Endothelial cell of umbilical vein (primary cell): Measurements from ENCODE around the gene ARID1B. TPM values are rescaled to one million over a fixed set of nuclear protein-coding genes. Genes with fewer than 3 reads are reported as not detected.

ENCODE experiments used
- BruUV-seq: library from RNA; stranded (reverse); fragments of 400-500 nt; replicated peaks from 2 replicates; lab custom pipeline; 2021; lab: Mats Ljungman, UMichigan
- CTCF ChIA-PET: fragments of 300-600, 350-600 bp; sonication (Branson Sonifier 250); formaldehyde crosslinking; loops from one replicate; lab custom pipeline; 2021; ENCODE audit warnings: antibody characterized with exemption, inconsistent platforms; lab: Charles Lee
- POLR2A ChIA-PET: fragments of 300-600, 350-600 bp; sonication (Branson Sonifier 250); formaldehyde crosslinking; loops from one replicate; lab custom pipeline; 2021; ENCODE audit warnings: antibody characterized with exemption, inconsistent platforms; lab: Charles Lee
- DNase-seq: peaks from one replicate; pipeline ENCODE4 v3.0.0-alpha.2; 2011; ENCODE audit warnings: low read depth, low spot score
- FAIRE-seq: peaks from 2 replicates; lab custom pipeline; 2011; peaks lifted over from hg19 to GRCh38; lab: Jason Lieb, UNC
- H2AFZ ChIP-seq: 2 replicates; pipeline ENCODE4 v1.6.0; 2012; ENCODE audit warnings: low read depth, low read length, control low read depth, inconsistent platforms
- H3K27ac ChIP-seq: 2 replicates; pipeline ENCODE4 v1.5.1; 2011; ENCODE audit warnings: low read depth, mild to moderate bottlenecking, control low read depth, low read length, moderate library complexity; ENCODE audit not compliant: insufficient read depth
- H3K27me3 ChIP-seq, 2 experiments: 2 replicates each; pipeline versions ENCODE4 v1.6.0 to v1.6.1; 2011; ENCODE audit warnings: low read length in 2 of 2, mixed read lengths in 1 of 2; ENCODE audit not compliant: control insufficient read depth in 2 of 2, insufficient read depth in 2 of 2
- H3K36me3 ChIP-seq, 2 experiments: 2 replicates in 1 of 2; 3 replicates in 1 of 2; pipeline ENCODE4 v1.5.1; 2011; ENCODE audit warnings: low read length in 2 of 2, mild to moderate bottlenecking in 1 of 2, moderate library complexity in 1 of 2; ENCODE audit not compliant: control insufficient read depth in 2 of 2, insufficient read depth in 2 of 2; ENCODE audit errors: extremely low read depth in 1 of 2
- H3K4me1 ChIP-seq: 3 replicates; pipeline ENCODE4 v1.5.1; 2011; ENCODE audit warnings: mild to moderate bottlenecking, low read length; ENCODE audit not compliant: control insufficient read depth, insufficient read depth; ENCODE audit errors: extremely low read depth
- H3K4me2 ChIP-seq: 2 replicates; pipeline ENCODE4 v1.6.1; 2011; ENCODE audit warnings: low read length, control low read depth, mixed read lengths; ENCODE audit not compliant: insufficient read depth
- H3K4me3 ChIP-seq, 3 experiments: fragments of 200-600 bp in 1 of 3; sonication (generic), shearing (Covaris generic) in 1 of 3; replicated peaks in 1 of 3; 2 replicates each; pipeline ENCODE4 v1.5.1; 2011 to 2016; ENCODE audit warnings: control low read depth in 3 of 3, low read length in 3 of 3, mild to moderate bottlenecking in 2 of 3, inconsistent platforms in 1 of 3, low read depth in 1 of 3, moderate library complexity in 1 of 3; ENCODE audit not compliant: insufficient read depth in 1 of 3
- H3K79me2 ChIP-seq: 2 replicates; pipeline ENCODE4 v1.6.0; 2012; ENCODE audit warnings: low read length, inconsistent platforms; ENCODE audit not compliant: control insufficient read depth, insufficient read depth
- H3K9ac ChIP-seq: replicated peaks from 2 replicates; pipeline ENCODE3; 2011; ENCODE audit warnings: low read length, control low read depth; ENCODE audit not compliant: insufficient read depth; ENCODE audit errors: extremely low read depth
- H3K9me1 ChIP-seq: replicated peaks from 3 replicates; pipeline ENCODE4 v1.6.0; 2011; ENCODE audit warnings: mild to moderate bottlenecking, low read length; ENCODE audit not compliant: control insufficient read depth, insufficient read depth; ENCODE audit errors: extremely low read depth
- H3K9me3 ChIP-seq: replicated peaks from 2 replicates; pipeline ENCODE4 v1.5.1; 2012; ENCODE audit warnings: low read length, inconsistent platforms; ENCODE audit not compliant: control insufficient read depth, insufficient read depth
- H4K20me1 ChIP-seq: replicated peaks from 2 replicates; pipeline ENCODE3; 2011; ENCODE audit warnings: mild to moderate bottlenecking, low read length; ENCODE audit not compliant: control insufficient read depth, insufficient read depth; ENCODE audit errors: extremely low read depth
- EZH2 ChIP-seq: IDR thresholded peaks from 2 replicates; pipeline ENCODE4 v1.6.1; 2012; ENCODE audit warnings: borderline replicate concordance, low read depth, mild to moderate bottlenecking, moderate library complexity, low read length, inconsistent platforms; ENCODE audit not compliant: severe bottlenecking
- FOS ChIP-seq: IDR thresholded peaks from 2 replicates; pipeline ENCODE4 v1.6.1; 2011; ENCODE audit warnings: mild to moderate bottlenecking, low read length, moderate library complexity, borderline replicate concordance; ENCODE audit not compliant: insufficient read depth
- MYC ChIP-seq: IDR thresholded peaks from one replicate; pipeline ENCODE4 v1.6.1; 2011; ENCODE audit warnings: mild to moderate bottlenecking, low read depth, low read length
- POLR2AphosphoS5 ChIP-seq: IDR thresholded peaks from 2 replicates; pipeline ENCODE4 v1.6.1; 2012; ENCODE audit warnings: low read depth, mild to moderate bottlenecking, control low read depth, low read length, moderate library complexity; ENCODE audit not compliant: insufficient read depth
- dilution Hi-C: fragments of 300-500 bp; cut with MboI; formaldehyde crosslinking; loops from one replicate; pipeline ENCODE4 v1.15.0; 2019; ENCODE audit warnings: low sequenced_read_pairs; ENCODE audit not compliant: extremely low pct_ligation_motif_present
- intact Hi-C: fragments of 100-400 bp; cut with micrococcal nuclease; formaldehyde crosslinking; loops from one replicate; pipeline ENCODE4 v1.10.0; 2022
- polyA plus RNA-seq, 4 experiments: library from polyadenylated mRNA; depleted of rRNA in 3 of 4; stranded (reverse) in 3 of 4; unstranded in 1 of 4; fragments of >200 nt; gene quantifications; 2 replicates each; pipeline versions ENCODE4 v1.2.1 to v1.2.3, GENCODE V29; 2011 to 2012; ENCODE audit warnings: missing spikeins in 1 of 4
- total RNA-seq: library from RNA; stranded (reverse); gene quantifications from 2 replicates; pipeline ENCODE4 v1.2.3, GENCODE V29; 2021
- TF ChIP-seq, protein P1 (sequence below), 2 donors: IDR thresholded peaks; 1 replicate in 1 of 2; 2 replicates in 1 of 2; pipeline ENCODE4 v1.5.1; 2011; ENCODE audit warnings: low read length in 2 of 2, mild to moderate bottlenecking in 2 of 2, moderate library complexity in 2 of 2, control low read depth in 1 of 2, inconsistent platforms in 1 of 2, low read depth in 1 of 2; ENCODE audit not compliant: insufficient read depth in 1 of 2; ENCODE audit errors: extremely low read depth in 1 of 2

Gene ARID1B
- total and polyA plus RNA-seq, 2 donors (not counting 3 experiments of a cell fraction or from before 2014, with no cell fraction given) = 21.8 to 89.5 TPM

DNA sequence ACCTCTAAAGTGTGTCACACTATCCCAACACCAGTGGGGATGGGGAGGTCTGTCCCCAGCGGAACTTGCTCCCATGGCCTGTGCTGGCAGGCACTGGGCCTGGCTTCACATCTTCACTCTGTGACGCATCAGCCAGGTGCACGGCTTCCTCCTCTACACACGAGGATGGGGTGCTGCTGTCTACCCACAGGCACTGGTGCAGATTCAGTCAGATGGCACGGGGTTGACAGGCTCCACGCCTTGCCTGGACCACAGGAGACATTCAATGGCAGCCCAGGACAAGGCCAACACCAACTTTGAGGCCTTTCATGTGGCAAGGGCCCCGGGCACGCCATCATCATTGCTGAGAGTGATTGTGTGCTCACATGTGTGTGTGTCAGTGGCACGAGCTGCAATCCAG lies 453.7 kb downstream of the ARID1B start:
- peaks cover 7% of the 10 kb centered on the region for H3K4me1 ChIP-seq
- H3K79me2 ChIP-seq = no peaks in the 10 kb centered on the region
- H3K9me3 ChIP-seq = no peaks in the 10 kb centered on the region
- H2AFZ ChIP-seq = no peak overlapping the region
- no peak overlapping the region for H3K9ac ChIP-seq
- ChIA-PET CTCF (interaction anchor here (0.9 to 1.4 kb wide), 4 partner anchors 37 to 50 kb away, joined by 3 to 4 read pairs (median 3); no protein-coding TSS in a partner anchor), POLR2A (no interaction called here)
- DNase-seq (no peak), FAIRE-seq (no peak)
- TF ChIP-seq MYC (no peak), FOS (no peak), POLR2AphosphoS5 (no peak), EZH2 (no peak)
- TF ChIP-seq, protein P1, sequence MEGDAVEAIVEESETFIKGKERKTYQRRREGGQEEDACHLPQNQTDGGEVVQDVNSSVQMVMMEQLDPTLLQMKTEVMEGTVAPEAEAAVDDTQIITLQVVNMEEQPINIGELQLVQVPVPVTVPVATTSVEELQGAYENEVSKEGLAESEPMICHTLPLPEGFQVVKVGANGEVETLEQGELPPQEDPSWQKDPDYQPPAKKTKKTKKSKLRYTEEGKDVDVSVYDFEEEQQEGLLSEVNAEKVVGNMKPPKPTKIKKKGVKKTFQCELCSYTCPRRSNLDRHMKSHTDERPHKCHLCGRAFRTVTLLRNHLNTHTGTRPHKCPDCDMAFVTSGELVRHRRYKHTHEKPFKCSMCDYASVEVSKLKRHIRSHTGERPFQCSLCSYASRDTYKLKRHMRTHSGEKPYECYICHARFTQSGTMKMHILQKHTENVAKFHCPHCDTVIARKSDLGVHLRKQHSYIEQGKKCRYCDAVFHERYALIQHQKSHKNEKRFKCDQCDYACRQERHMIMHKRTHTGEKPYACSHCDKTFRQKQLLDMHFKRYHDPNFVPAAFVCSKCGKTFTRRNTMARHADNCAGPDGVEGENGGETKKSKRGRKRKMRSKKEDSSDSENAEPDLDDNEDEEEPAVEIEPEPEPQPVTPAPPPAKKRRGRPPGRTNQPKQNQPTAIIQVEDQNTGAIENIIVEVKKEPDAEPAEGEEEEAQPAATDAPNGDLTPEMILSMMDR (IDR thresholded peaks at IDR 0.05; ENCODE audit: extremely low read depth in 1 of 2, insufficient read depth in 1 of 2, low read depth in 1 of 2, low read length in 2 of 2) = no peak
- H3K36me3 ChIP-seq = no peaks in the 10 kb centered on the region
- intact Hi-C loops (no loop called here), dilution Hi-C loops (no loop called here)
- no peaks in the 10 kb centered on the region for H3K9me1 ChIP-seq
- H3K27ac ChIP-seq = no peak overlapping the region
- peaks cover 15 to 24% of the 10 kb centered on the region in 2 experiments for H3K27me3 ChIP-seq
- no peak overlapping the region for H3K4me3 ChIP-seq
- no peak overlapping the region for H3K4me2 ChIP-seq
- no peaks in the 10 kb centered on the region for H4K20me1 ChIP-seq
- no TSS peak for BruUV-seq
